Smooth muscle cell (in vitro differentiated cells): ENCODE data around the gene BIN2. TPM values are rescaled to one million over a fixed set of nuclear protein-coding genes. Genes with fewer than 3 reads are reported as not detected.

Experiments
- DNase-seq: peaks from one replicate; lab custom pipeline; 2025; ENCODE audit not compliant: unreplicated experiment; lab: John Stamatoyannopoulos, UW
- H2AFZ ChIP-seq: fragments of 200-600 bp; sonication (generic); 2 replicates; pipeline ENCODE4 v1.6.0; 2016; ENCODE audit warnings: antibody characterized with exemption, low read depth, mild to moderate bottlenecking
- H3F3A ChIP-seq: fragments of 200-600 bp; sonication (generic); 2 replicates; pipeline ENCODE4 v1.6.0; 2017; ENCODE audit warnings: antibody characterized with exemption, low read depth
- H3K27ac ChIP-seq: fragments of 200-600 bp; sonication (generic); 2 replicates; pipeline ENCODE4 v1.5.1; 2016; ENCODE audit warnings: low read depth, mild to moderate bottlenecking
- H3K27me3 ChIP-seq: fragments of 200-600 bp; sonication (generic); 2 replicates; pipeline ENCODE4 v1.6.1; 2016; ENCODE audit warnings: low read depth, mild to moderate bottlenecking
- H3K36me3 ChIP-seq: fragments of 200-600 bp; sonication (generic); 2 replicates; pipeline ENCODE4 v1.5.1; 2016; ENCODE audit warnings: low read depth
- H3K4me1 ChIP-seq: fragments of 200-600 bp; sonication (generic); 2 replicates; pipeline ENCODE4 v1.5.1; 2016; ENCODE audit warnings: low read depth
- H3K4me2 ChIP-seq: fragments of 200-600 bp; sonication (generic); 2 replicates; pipeline ENCODE4 v1.6.0; 2016; ENCODE audit warnings: mild to moderate bottlenecking
- H3K4me3 ChIP-seq: fragments of 200-600 bp; sonication (generic); 2 replicates; pipeline ENCODE4 v1.5.1; 2016; ENCODE audit warnings: mild to moderate bottlenecking
- H3K79me2 ChIP-seq: fragments of 200-600 bp; sonication (generic); 2 replicates; pipeline ENCODE4 v1.6.0; 2016; ENCODE audit warnings: low read depth, mild to moderate bottlenecking
- H3K9ac ChIP-seq: fragments of 200-600 bp; sonication (generic); 2 replicates; pipeline ENCODE4 v1.6.0; 2016; ENCODE audit warnings: low read depth
- H3K9me3 ChIP-seq: fragments of 200-600 bp; sonication (generic); replicated peaks from 2 replicates; pipeline ENCODE4 v1.5.1; 2016; ENCODE audit warnings: low read depth
- H4K20me1 ChIP-seq: fragments of 200-600 bp; sonication (generic); 2 replicates; pipeline ENCODE4 v1.6.0; 2016; ENCODE audit warnings: low read depth
- CTCF ChIP-seq: fragments of 200-600 bp; sonication (generic); IDR thresholded peaks from 2 replicates; pipeline ENCODE4 v1.5.1; 2017; ENCODE audit warnings: borderline replicate concordance, mild to moderate bottlenecking, antibody characterized with exemption; ENCODE audit not compliant: insufficient read depth, poor library complexity, severe bottlenecking
- WGBS: methylation state at CpG from one replicate; pipeline ENCODE4 v1.1.7; 2016; ENCODE audit warnings: low lambda C conversion rate; 5-methylcytosine and 5-hydroxymethylcytosine counted together
- polyA plus RNA-seq: library from polyadenylated mRNA; unstranded; fragments of >200 nt; fragmentation: Nextera tagmentation; extraction: Ambion mirVana; gene quantifications from 2 replicates; pipeline ENCODE4 v1.2.1, GENCODE V29; 2016
- total RNA-seq: library from RNA; depleted of rRNA; stranded (reverse); fragments of >200 nt; gene quantifications from 2 replicates; pipeline ENCODE4 v1.2.3, GENCODE V29; 2014

The BIN2 gene
- total and polyA plus RNA-seq, 2 experiments from 2014 or later, result not detected

GRCh38 chr12:51245476-51246253 lies 78.3 kb downstream of the BIN2 start:
- Histone ChIP-seq H3F3A (peaks cover 3% of the 10 kb centered on the region), H3K4me2 (no peak overlapping the region), H3K9me3 (no peaks in the 10 kb centered on the region), H3K9ac (no peak overlapping the region), H3K27ac (peak overlapping the region; percentile 8), H3K79me2 (no peaks in the 10 kb centered on the region), H3K4me1 (no peaks in the 10 kb centered on the region), H4K20me1 (no peaks in the 10 kb centered on the region), H2AFZ (no peak overlapping the region), H3K36me3 (no peaks in the 10 kb centered on the region), H3K4me3 (no peak overlapping the region), H3K27me3 (no peaks in the 10 kb centered on the region)
- no peak for DNase-seq
- 96% methylated on average over 11 of the region's 11 CpGs for WGBS
- TF ChIP-seq CTCF, result no peak

GRCh38 chr12:51244269-51244668 lies 79.7 kb downstream of the BIN2 start:
- H3K9me3 ChIP-seq, result no peaks in the 10 kb centered on the region
- no peaks in the 10 kb centered on the region for H3K4me1 ChIP-seq
- no peak overlapping the region for H3K4me3 ChIP-seq
- TF ChIP-seq CTCF, result no peak
- no peaks in the 10 kb centered on the region for H3K36me3 ChIP-seq
- peaks cover 3% of the 10 kb centered on the region for H3F3A ChIP-seq
- H3K9ac ChIP-seq, result no peak overlapping the region
- DNase-seq, result no peak
- H3K27me3 ChIP-seq, result no peaks in the 10 kb centered on the region
- WGBS, result 76% methylated on average over 4 of the region's 4 CpGs
- H3K79me2 ChIP-seq, result peaks cover 13% of the 10 kb centered on the region
- no peak overlapping the region for H2AFZ ChIP-seq
- H3K27ac ChIP-seq, result no peak overlapping the region
- H3K4me2 ChIP-seq, result no peak overlapping the region
- no peaks in the 10 kb centered on the region for H4K20me1 ChIP-seq

GRCh38 chr12:51242876-51243275 lies 81.1 kb downstream of the BIN2 start:
- H3F3A ChIP-seq, result peaks cover 3% of the 10 kb centered on the region
- no peaks in the 10 kb centered on the region for H3K36me3 ChIP-seq

More at GRCh38 chr12:51242876-51243275, 81.1 kb downstream of the BIN2 start:
- no peak overlapping the region for H3K9ac ChIP-seq
- H4K20me1 ChIP-seq, result no peaks in the 10 kb centered on the region
- peaks cover 4% of the 10 kb centered on the region for H3K4me1 ChIP-seq
- 98% methylated on average over 7 of the region's 7 CpGs for WGBS
- H3K4me3 ChIP-seq, result no peak overlapping the region
- no peaks in the 10 kb centered on the region for H3K27me3 ChIP-seq
- H3K9me3 ChIP-seq, result no peaks in the 10 kb centered on the region
- DNase-seq, result no peak
- no peak overlapping the region for H3K27ac ChIP-seq
- H3K79me2 ChIP-seq, result peaks cover 14% of the 10 kb centered on the region
- TF ChIP-seq CTCF, result no peak
- H3K4me2 ChIP-seq, result no peak overlapping the region
- no peak overlapping the region for H2AFZ ChIP-seq
